Testis (tissue), 3 donors: ENCODE measurements around the gene LARGE1. TPM values are rescaled to one million over a fixed set of nuclear protein-coding genes. Genes with fewer than 3 reads are reported as not detected.

Experiments
- DNase-seq: peaks from one replicate; pipeline ENCODE4 v3.0.0-alpha.2; 2019
- H3K27ac ChIP-seq, 2 donors: fragments of 200-600 bp; sonication (generic); one replicate each; pipeline ENCODE4 v1.5.1; 2019
- H3K27me3 ChIP-seq: fragments of 200-600 bp; sonication (generic); one replicate; pipeline ENCODE4 v1.5.1; 2019
- H3K36me3 ChIP-seq: fragments of 200-600 bp; sonication (generic); one replicate; pipeline ENCODE4 v1.5.1; 2017; ENCODE audit warnings: low read depth; ENCODE audit errors: missing control alignments
- H3K4me1 ChIP-seq: fragments of 200-600 bp; sonication (generic); one replicate; pipeline ENCODE4 v1.5.1; 2019
- H3K4me3 ChIP-seq, 2 donors: fragments of 200-600 bp; sonication (generic); one replicate each; pipeline ENCODE4 v1.5.1; 2017 to 2019
- H3K9me3 ChIP-seq: fragments of 200-600 bp; sonication (generic); one replicate; pipeline ENCODE4 v1.5.1; 2017
- CTCF ChIP-seq, 3 experiments: fragments of 450-650 bp in 2 of 3; fragments of 200-600 bp in 1 of 3; sonication (generic) in 1 of 3; IDR thresholded peaks; one replicate each; pipeline ENCODE4 v1.5.1; 2016 to 2019; ENCODE audit warnings: antibody characterized with exemption in 3 of 3, mild to moderate bottlenecking in 2 of 3, moderate library complexity in 1 of 3
- POLR2A ChIP-seq: fragments of 450-650 bp; IDR thresholded peaks from one replicate; pipeline ENCODE4 v1.6.1; 2017; ENCODE audit warnings: antibody characterized with exemption, mild to moderate bottlenecking, moderate library complexity
- WGBS, 2 donors: methylation state at CpG; one replicate each; pipeline ENCODE4 v1.1.5; 2018; 5-methylcytosine and 5-hydroxymethylcytosine counted together
- intact Hi-C: fragments of 100-400 bp; cut with DNase I; formaldehyde crosslinking; loops from one replicate; pipeline ENCODE4 v1.15.1; 2023; ENCODE audit warnings: low total_unique reads
- polyA plus RNA-seq: library from polyadenylated mRNA; stranded (reverse); fragments of 350-450 nt; fragmentation: Illumina TruSeq; extraction: RNeasy Lipid Tissue Mini Kit (QIAGEN cat#74804); gene quantifications from one replicate; pipeline ENCODE4 v1.2.3, GENCODE V29; 2014; ENCODE audit warnings: low read depth, low replicate concordance; ENCODE audit not compliant: insufficient read depth
- total RNA-seq, 2 donors: library from RNA; depleted of rRNA; stranded (reverse); fragments of >200 nt; gene quantifications; one replicate each; pipeline ENCODE4 v1.2.3, GENCODE V29; 2016

LARGE1 gene
- total and polyA plus RNA-seq, 3 donors from 2014 or later = 19.5 to 27.3 (median 21.8) TPM

GRCh38 chr22:33657670-33658069 lies 262.6 kb downstream of the LARGE1 start:
- H3K36me3 ChIP-seq = no peaks in the 10 kb centered on the region
- intact Hi-C loops = no loop called here
- H3K9me3 ChIP-seq = no peaks in the 10 kb centered on the region
- no peaks in the 10 kb centered on the region for H3K27me3 ChIP-seq
- no peak overlapping the region for H3K4me3 ChIP-seq
- no peak overlapping the region for H3K27ac ChIP-seq
- WGBS, 2 donors = 61 to 74% methylated on average over 8 of the region's 8 CpGs
- H3K4me1 ChIP-seq = peaks cover 9% of the 10 kb centered on the region
- no peak for DNase-seq
- TF ChIP-seq POLR2A = no peak
- TF ChIP-seq CTCF (IDR thresholded peaks at IDR 0.05) = no peak

- no peak overlapping the region for H3K27ac ChIP-seq
- intact Hi-C loops = no loop called here
- DNase-seq = no peak
Measured at GRCh38 chr22:33656808-33657628, 263.3 kb downstream of the LARGE1 start.

GRCh38 chr22:33654173-33654895 lies 265.9 kb downstream of the LARGE1 start:
- H3K9me3 ChIP-seq = no peaks in the 10 kb centered on the region
- intact Hi-C loops = no loop called here
- H3K27ac ChIP-seq = no peak overlapping the region
- DNase-seq = peak; percentile 28
- WGBS, 2 donors = 58 to 60% methylated on average over 12 of the region's 12 CpGs
- no peaks in the 10 kb centered on the region for H3K36me3 ChIP-seq
- peaks cover 2% of the 10 kb centered on the region for H3K4me1 ChIP-seq
- H3K27me3 ChIP-seq = no peaks in the 10 kb centered on the region
- H3K4me3 ChIP-seq = no peak overlapping the region
- TF ChIP-seq CTCF (IDR thresholded peaks at IDR 0.05) = no peak

More at GRCh38 chr22:33656808-33657628, 263.3 kb downstream of the LARGE1 start:
- Histone ChIP-seq H3K4me3 (no peak overlapping the region), H3K9me3 (no peaks in the 10 kb centered on the region), H3K4me1 (peaks cover 9% of the 10 kb centered on the region), H3K36me3 (no peaks in the 10 kb centered on the region), H3K27me3 (no peaks in the 10 kb centered on the region)
- TF ChIP-seq POLR2A (no peak), CTCF (IDR thresholded peaks at IDR 0.05) (no peak)
- WGBS, 2 donors = 61 to 62% methylated on average over 8 of the region's 8 CpGs

- no peak for TF ChIP-seq POLR2A
- no peak for TF ChIP-seq CTCF (IDR thresholded peaks at IDR 0.05)
- no peak overlapping the region for H3K27ac ChIP-seq
- no peaks in the 10 kb centered on the region for H3K9me3 ChIP-seq
- no peaks in the 10 kb centered on the region for H3K4me1 ChIP-seq
- 89 to 93% methylated on average over 8 of the region's 8 CpGs for WGBS, 2 donors
- intact Hi-C loops = no loop called here
- DNase-seq = no peak
- H3K36me3 ChIP-seq = no peaks in the 10 kb centered on the region
- no peak overlapping the region for H3K4me3 ChIP-seq
- H3K27me3 ChIP-seq = no peaks in the 10 kb centered on the region
Measured at GRCh38 chr22:33653532-33654063, 266.7 kb downstream of the LARGE1 start.
